HEK293 (cell line): Measurements from ENCODE around the gene TLE6.

ENCODE experiments used
- CTCF ChIA-PET: fragments of 350-600 bp; formaldehyde crosslinking; extraction: SDS; loops from one replicate; lab custom pipeline; 2021; ENCODE audit warnings: antibody characterized with exemption; lab: Yijun Ruan, JAX
- POLR2A ChIA-PET: fragments of 300-600 bp; formaldehyde crosslinking; extraction: SDS; loops from one replicate; lab custom pipeline; 2020; ENCODE audit warnings: antibody characterized with exemption, inconsistent platforms; lab: Yijun Ruan, JAX
- H3K27ac ChIP-seq: fragments of 200-500 bp; sonication (Bioruptor generic); 2 replicates; pipeline ENCODE4 v1.5.1; 2014; ENCODE audit warnings: low read depth, low read length, control low read depth, inconsistent platforms; ENCODE audit errors: extremely low read depth
- H3K36me3 ChIP-seq, 2 experiments: fragments of 200-500 bp in 1 of 2; sonication (Bioruptor generic) in 1 of 2; 1 replicate in 1 of 2; 2 replicates in 1 of 2; pipeline ENCODE4 v1.5.1; 2014 to 2017; ENCODE audit warnings: inconsistent platforms in 2 of 2, low read length in 2 of 2; ENCODE audit not compliant: control insufficient read depth in 2 of 2, insufficient read depth in 1 of 2
- H3K4me1 ChIP-seq: fragments of 200-500 bp; sonication (Bioruptor generic); 2 replicates; pipeline ENCODE4 v1.5.1; 2014; ENCODE audit warnings: mild to moderate bottlenecking, low read length, inconsistent platforms; ENCODE audit not compliant: control insufficient read depth, insufficient read depth
- H3K4me3 ChIP-seq: 2 replicates; pipeline ENCODE4 v1.5.1; 2011; ENCODE audit warnings: low read depth, mild to moderate bottlenecking, control low read depth, low read length, moderate library complexity
- H3K9me3 ChIP-seq: fragments of 200-500 bp; sonication (Bioruptor generic); 2 replicates; pipeline ENCODE4 v1.5.1; 2014; ENCODE audit warnings: low read depth, low read length, inconsistent platforms; ENCODE audit not compliant: control insufficient read depth, insufficient read depth
- BCL11A ChIP-seq: fragments of 450-650 bp; formaldehyde crosslinking; IDR thresholded peaks from 2 replicates; pipeline ENCODE4 v1.5.1; 2016; ENCODE audit warnings: low read depth, missing biosample characterization, missing genetic modification characterization
- BCL11B ChIP-seq: fragments of 450-650 bp; formaldehyde crosslinking; IDR thresholded peaks from 2 replicates; pipeline ENCODE4 v1.5.1; 2016; ENCODE audit warnings: low read depth, missing biosample characterization, missing genetic modification characterization
- BCL6B ChIP-seq: fragments of 450-650 bp; formaldehyde crosslinking; IDR thresholded peaks from 2 replicates; pipeline ENCODE4 v1.5.1; 2017; ENCODE audit warnings: missing biosample characterization, missing genetic modification characterization
- MEIS1 ChIP-seq: sonication (generic); formaldehyde crosslinking; IDR thresholded peaks from 2 replicates; pipeline ENCODE4 v1.8.1; 2022; ENCODE audit warnings: missing genetic modification reagents, mild to moderate bottlenecking, borderline replicate concordance
- PRDM1 ChIP-seq: fragments of 450-650 bp; formaldehyde crosslinking; IDR thresholded peaks from 2 replicates; pipeline ENCODE4; 2016; ENCODE audit warnings: missing biosample characterization, missing genetic modification characterization
- SCRT1 ChIP-seq: fragments of 450-650 bp; formaldehyde crosslinking; IDR thresholded peaks from 2 replicates; pipeline ENCODE4 v1.5.1; 2016; ENCODE audit warnings: missing biosample characterization, missing genetic modification characterization, borderline replicate concordance
- SP2 ChIP-seq: fragments of 450-650 bp; formaldehyde crosslinking; IDR thresholded peaks from 2 replicates; pipeline ENCODE4 v1.5.1; 2016; ENCODE audit warnings: missing biosample characterization, missing genetic modification characterization
- SP3 ChIP-seq: fragments of 450-650 bp; formaldehyde crosslinking; IDR thresholded peaks from 2 replicates; pipeline ENCODE4 v1.5.1; 2016; ENCODE audit warnings: missing biosample characterization, missing genetic modification characterization
- TCF7L2 ChIP-seq: IDR thresholded peaks from 2 replicates; pipeline ENCODE4 v1.6.1; 2011; ENCODE audit warnings: low read depth, mild to moderate bottlenecking, inconsistent platforms, low read length, moderate library complexity, borderline replicate concordance
- ZBTB17 ChIP-seq: fragments of 450-650 bp; formaldehyde crosslinking; IDR thresholded peaks from 2 replicates; pipeline ENCODE4 v1.5.1; 2016; ENCODE audit warnings: missing biosample characterization, missing genetic modification characterization
- ZFHX2 ChIP-seq: fragments of 450-650 bp; formaldehyde crosslinking; conservative IDR thresholded peaks from 2 replicates; pipeline ENCODE4 v1.5.1; 2016; ENCODE audit warnings: missing biosample characterization, missing genetic modification characterization
- ZNF114 ChIP-seq: fragments of 450-650 bp; formaldehyde crosslinking; IDR thresholded peaks from 2 replicates; pipeline ENCODE4 v1.5.0; 2017; ENCODE audit warnings: missing biosample characterization, missing genetic modification characterization
- ZNF274 ChIP-seq, 2 experiments: fragments of 200-500 bp in 1 of 2; fragments of 450-650 bp in 1 of 2; sonication (Bioruptor generic) in 1 of 2; formaldehyde crosslinking in 1 of 2; IDR thresholded peaks; 2 replicates each; pipeline versions ENCODE4 v1.5.1 to v1.6.1; 2014 to 2016; ENCODE audit warnings: borderline replicate concordance in 1 of 2, inconsistent platforms in 1 of 2, low read length in 1 of 2, missing biosample characterization in 1 of 2, missing genetic modification characterization in 1 of 2
- ZNF362 ChIP-seq: fragments of 450-650 bp; formaldehyde crosslinking; IDR thresholded peaks from 2 replicates; pipeline ENCODE4 v1.5.1; 2016; ENCODE audit warnings: missing biosample characterization, missing genetic modification characterization
- ZNF391 ChIP-seq: fragments of 450-650 bp; formaldehyde crosslinking; IDR thresholded peaks from 2 replicates; pipeline ENCODE4 v1.5.1; 2016; ENCODE audit warnings: low read depth, missing biosample characterization, missing genetic modification characterization, borderline replicate concordance
- ZNF416 ChIP-seq: fragments of 450-650 bp; formaldehyde crosslinking; IDR thresholded peaks from 2 replicates; pipeline ENCODE4 v1.5.1; 2016; ENCODE audit warnings: missing biosample characterization, missing genetic modification characterization
- ZNF433 ChIP-seq: fragments of 450-650 bp; formaldehyde crosslinking; IDR thresholded peaks from 2 replicates; pipeline ENCODE4 v1.5.1; 2016; ENCODE audit warnings: missing biosample characterization, missing genetic modification characterization, low read depth
- ZNF555 ChIP-seq: fragments of 450-650 bp; formaldehyde crosslinking; conservative IDR thresholded peaks from 2 replicates; pipeline ENCODE4 v1.5.1; 2017; ENCODE audit warnings: missing biosample characterization, mild to moderate bottlenecking, missing genetic modification characterization, inconsistent platforms
- ZNF571 ChIP-seq: fragments of 450-650 bp; formaldehyde crosslinking; IDR thresholded peaks from 2 replicates; pipeline ENCODE4 v1.5.0; 2017; ENCODE audit warnings: missing biosample characterization, missing genetic modification characterization
- ZNF580 ChIP-seq: fragments of 450-650 bp; formaldehyde crosslinking; IDR thresholded peaks from 2 replicates; pipeline ENCODE4 v1.5.1; 2016; ENCODE audit warnings: missing biosample characterization, missing genetic modification characterization
- ZNF621 ChIP-seq: fragments of 450-650 bp; formaldehyde crosslinking; IDR thresholded peaks from 2 replicates; pipeline ENCODE4 v1.5.1; 2017; ENCODE audit warnings: missing biosample characterization, missing genetic modification characterization
- ZNF624 ChIP-seq: fragments of 450-650 bp; formaldehyde crosslinking; IDR thresholded peaks from 2 replicates; pipeline ENCODE4 v1.5.1; 2017; ENCODE audit warnings: missing biosample characterization, missing genetic modification characterization
- ZNF768 ChIP-seq: fragments of 450-650 bp; formaldehyde crosslinking; IDR thresholded peaks from 2 replicates; pipeline ENCODE4 v1.5.1; 2018; ENCODE audit warnings: missing biosample characterization, mild to moderate bottlenecking, missing genetic modification characterization
- TF ChIP-seq, protein P1 (sequence below): fragments of 450-650 bp; formaldehyde crosslinking; IDR thresholded peaks from 2 replicates; pipeline ENCODE4 v1.5.1; 2016; ENCODE audit warnings: missing biosample characterization, missing genetic modification characterization, borderline replicate concordance
- TF ChIP-seq, protein P2 (sequence below): fragments of 450-650 bp; formaldehyde crosslinking; IDR thresholded peaks from 2 replicates; pipeline ENCODE4 v1.5.1; 2016; ENCODE audit warnings: missing biosample characterization, missing genetic modification characterization
- TF ChIP-seq, protein P3 (sequence below): fragments of 450-650 bp; formaldehyde crosslinking; conservative IDR thresholded peaks from 2 replicates; pipeline ENCODE4 v1.5.1; 2016; ENCODE audit warnings: low read depth, missing biosample characterization, missing genetic modification characterization

TLE6 gene

DNA sequence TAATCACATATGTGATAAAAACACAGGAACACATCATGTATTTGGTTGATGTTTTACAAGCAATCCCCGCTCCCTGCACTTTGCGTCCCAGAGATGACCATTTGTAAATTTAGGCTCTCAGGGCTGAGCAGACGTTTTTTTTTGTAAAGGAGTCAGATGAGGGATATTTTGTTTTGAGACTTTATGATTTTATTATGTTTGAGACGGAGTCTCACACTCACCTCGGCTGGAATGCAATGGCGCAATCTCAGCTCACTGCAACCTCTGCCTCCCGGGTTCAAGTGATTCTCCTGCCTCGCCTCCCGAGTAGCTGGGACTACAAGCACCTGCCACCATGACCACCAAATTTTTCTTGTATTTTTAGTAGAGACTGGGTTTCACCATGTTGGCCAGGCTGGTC lies 1.4 kb downstream of the TLE6 start (continued):
- TF ChIP-seq ZNF621 (tag by site-specific recombination), result no peak

DNA sequence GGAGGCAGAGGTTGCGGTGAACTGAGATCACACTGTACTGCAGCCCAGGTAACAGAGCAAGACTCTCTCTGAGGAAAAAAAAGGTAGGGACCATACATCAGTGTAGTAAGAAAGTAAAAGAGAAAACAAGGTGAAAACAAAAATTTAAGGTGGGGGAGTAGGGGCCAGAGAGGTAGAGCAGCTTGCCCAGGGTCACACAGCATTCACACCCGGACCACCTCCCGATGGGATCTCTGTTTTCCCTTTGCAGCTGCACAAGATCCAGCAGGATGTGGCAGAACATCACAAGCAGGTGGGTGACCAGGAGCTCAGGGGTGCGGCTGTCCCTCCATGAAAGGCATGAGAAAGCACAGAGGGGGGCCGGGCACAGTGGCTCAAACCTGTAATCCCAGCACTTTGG lies 4.5 kb downstream of the TLE6 start:
- no peaks in the 10 kb centered on the region for H3K9me3 ChIP-seq
- no peak overlapping the region for H3K4me3 ChIP-seq
- TF ChIP-seq TCF7L2 (no peak), SP2 (tag by site-specific recombination) (no peak), BCL11B (tag by site-specific recombination) (no peak), ZNF114 (tag by site-specific recombination) (no peak), ZNF362 (tag by site-specific recombination) (no peak), ZFHX2 (tag by site-specific recombination) (no peak), SP3 (no peak), ZNF555 (tag by site-specific recombination) (no peak), ZNF580 (tag by site-specific recombination) (peak; percentile 65; the same call in 1 of the 2 replicates), BCL11A (tag by site-specific recombination) (no peak), ZNF768 (peak; percentile 94; the same call in 1 of the 2 replicates), ZNF416 (tag by site-specific recombination) (no peak), SCRT1 (tag by site-specific recombination) (no peak), ZNF433 (no peak), ZNF624 (tag by site-specific recombination) (no peak), BCL6B (no peak), ZNF571 (tag by site-specific recombination) (no peak), PRDM1 (tag by site-specific recombination) (0 out of 2 replicates have a peak, but pooled peaks have one; percentile 36), ZBTB17 (no peak), MEIS1 (CRISPR knock-in tag) (no peak), ZNF274 (IDR thresholded peaks at IDR 0.05; ENCODE audit: low read length) (no peak), ZNF274 (tag by site-specific recombination; IDR thresholded peaks at IDR 0.05; ENCODE audit: borderline replicate concordance) (no peak), ZNF391 (tag by site-specific recombination) (no peak)
- TF ChIP-seq, protein P1, sequence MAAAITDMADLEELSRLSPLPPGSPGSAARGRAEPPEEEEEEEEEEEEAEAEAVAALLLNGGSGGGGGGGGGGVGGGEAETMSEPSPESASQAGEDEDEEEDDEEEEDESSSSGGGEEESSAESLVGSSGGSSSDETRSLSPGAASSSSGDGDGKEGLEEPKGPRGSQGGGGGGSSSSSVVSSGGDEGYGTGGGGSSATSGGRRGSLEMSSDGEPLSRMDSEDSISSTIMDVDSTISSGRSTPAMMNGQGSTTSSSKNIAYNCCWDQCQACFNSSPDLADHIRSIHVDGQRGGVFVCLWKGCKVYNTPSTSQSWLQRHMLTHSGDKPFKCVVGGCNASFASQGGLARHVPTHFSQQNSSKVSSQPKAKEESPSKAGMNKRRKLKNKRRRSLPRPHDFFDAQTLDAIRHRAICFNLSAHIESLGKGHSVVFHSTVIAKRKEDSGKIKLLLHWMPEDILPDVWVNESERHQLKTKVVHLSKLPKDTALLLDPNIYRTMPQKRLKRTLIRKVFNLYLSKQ (tag by site-specific recombination), result no peak
- TF ChIP-seq, protein P2, sequence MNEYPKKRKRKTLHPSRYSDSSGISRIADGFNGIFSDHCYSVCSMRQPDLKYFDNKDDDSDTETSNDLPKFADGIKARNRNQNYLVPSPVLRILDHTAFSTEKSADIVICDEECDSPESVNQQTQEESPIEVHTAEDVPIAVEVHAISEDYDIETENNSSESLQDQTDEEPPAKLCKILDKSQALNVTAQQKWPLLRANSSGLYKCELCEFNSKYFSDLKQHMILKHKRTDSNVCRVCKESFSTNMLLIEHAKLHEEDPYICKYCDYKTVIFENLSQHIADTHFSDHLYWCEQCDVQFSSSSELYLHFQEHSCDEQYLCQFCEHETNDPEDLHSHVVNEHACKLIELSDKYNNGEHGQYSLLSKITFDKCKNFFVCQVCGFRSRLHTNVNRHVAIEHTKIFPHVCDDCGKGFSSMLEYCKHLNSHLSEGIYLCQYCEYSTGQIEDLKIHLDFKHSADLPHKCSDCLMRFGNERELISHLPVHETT (tag by site-specific recombination), result 0 out of 2 replicates have a peak, but pooled peaks have one; percentile 25
- TF ChIP-seq, protein P3, sequence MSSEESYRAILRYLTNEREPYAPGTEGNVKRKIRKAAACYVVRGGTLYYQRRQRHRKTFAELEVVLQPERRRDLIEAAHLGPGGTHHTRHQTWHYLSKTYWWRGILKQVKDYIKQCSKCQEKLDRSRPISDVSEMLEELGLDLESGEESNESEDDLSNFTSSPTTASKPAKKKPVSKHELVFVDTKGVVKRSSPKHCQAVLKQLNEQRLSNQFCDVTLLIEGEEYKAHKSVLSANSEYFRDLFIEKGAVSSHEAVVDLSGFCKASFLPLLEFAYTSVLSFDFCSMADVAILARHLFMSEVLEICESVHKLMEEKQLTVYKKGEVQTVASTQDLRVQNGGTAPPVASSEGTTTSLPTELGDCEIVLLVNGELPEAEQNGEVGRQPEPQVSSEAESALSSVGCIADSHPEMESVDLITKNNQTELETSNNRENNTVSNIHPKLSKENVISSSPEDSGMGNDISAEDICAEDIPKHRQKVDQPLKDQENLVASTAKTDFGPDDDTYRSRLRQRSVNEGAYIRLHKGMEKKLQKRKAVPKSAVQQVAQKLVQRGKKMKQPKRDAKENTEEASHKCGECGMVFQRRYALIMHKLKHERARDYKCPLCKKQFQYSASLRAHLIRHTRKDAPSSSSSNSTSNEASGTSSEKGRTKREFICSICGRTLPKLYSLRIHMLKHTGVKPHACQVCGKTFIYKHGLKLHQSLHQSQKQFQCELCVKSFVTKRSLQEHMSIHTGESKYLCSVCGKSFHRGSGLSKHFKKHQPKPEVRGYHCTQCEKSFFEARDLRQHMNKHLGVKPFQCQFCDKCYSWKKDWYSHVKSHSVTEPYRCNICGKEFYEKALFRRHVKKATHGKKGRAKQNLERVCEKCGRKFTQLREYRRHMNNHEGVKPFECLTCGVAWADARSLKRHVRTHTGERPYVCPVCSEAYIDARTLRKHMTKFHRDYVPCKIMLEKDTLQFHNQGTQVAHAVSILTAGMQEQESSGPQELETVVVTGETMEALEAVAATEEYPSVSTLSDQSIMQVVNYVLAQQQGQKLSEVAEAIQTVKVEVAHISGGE (tag by site-specific recombination), result no peak
- ChIA-PET CTCF (interaction anchor here (1.1 kb wide), 1 partner anchor 11 kb away, joined by 5 read pairs; no protein-coding TSS in a partner anchor), POLR2A (interaction anchor here (1.0 kb wide), 1 partner anchor 54 kb away, joined by 3 read pairs; no protein-coding TSS in a partner anchor)
- H3K27ac ChIP-seq, result no peak overlapping the region
- no peaks in the 10 kb centered on the region for H3K36me3 ChIP-seq
- H3K4me1 ChIP-seq, result peaks cover 9% of the 10 kb centered on the region
